SU-DHL-6 (cell line): ENCODE measurements around the gene VEZT.

Experiments
- H2AFZ ChIP-seq: fragments of 200-600 bp; sonication (generic); 2 replicates; pipeline ENCODE4 v1.6.1; 2014; ENCODE audit warnings: low read depth, mild to moderate bottlenecking, moderate library complexity, mixed read lengths, antibody characterized with exemption, low read length; ENCODE audit not compliant: severe bottlenecking
- H3F3A ChIP-seq: fragments of 200-600 bp; shearing (Covaris generic); 2 replicates; pipeline ENCODE4 v1.6.0; 2016; ENCODE audit warnings: antibody characterized with exemption, mild to moderate bottlenecking; ENCODE audit not compliant: insufficient read depth
- H3K27ac ChIP-seq: fragments of 200-600 bp; sonication (generic); 2 replicates; pipeline ENCODE4 v1.5.1; 2016; ENCODE audit warnings: low read depth, mild to moderate bottlenecking, low read length, moderate library complexity, mixed read lengths
- H3K27me3 ChIP-seq: fragments of 200-600 bp; sonication (generic), shearing (Covaris generic); 2 replicates; pipeline ENCODE4 v1.6.0; 2014; ENCODE audit warnings: mild to moderate bottlenecking, low read length
- H3K36me3 ChIP-seq: fragments of 200-600 bp; sonication (generic); 2 replicates; pipeline ENCODE4 v1.6.1; 2014; ENCODE audit warnings: mild to moderate bottlenecking, low read length, mixed read lengths
- H3K4me2 ChIP-seq: fragments of 300-600, 200-600 bp; shearing (Covaris generic), sonication (generic); 2 replicates; pipeline ENCODE4 v1.6.0; 2014; ENCODE audit warnings: low read length, low read depth, mild to moderate bottlenecking; ENCODE audit not compliant: poor library complexity, severe bottlenecking
- H3K4me3 ChIP-seq: fragments of 200-600 bp; sonication (generic); 2 replicates; pipeline ENCODE4 v1.5.1; 2014; ENCODE audit warnings: antibody characterized with exemption, low read length, mild to moderate bottlenecking, mixed read lengths; ENCODE audit not compliant: insufficient read depth, poor library complexity, severe bottlenecking
- H3K79me2 ChIP-seq: fragments of 200-600 bp; sonication (generic); 2 replicates; pipeline ENCODE4 v1.6.1; 2014; ENCODE audit warnings: mild to moderate bottlenecking, low read length, moderate library complexity; ENCODE audit not compliant: insufficient read depth
- H3K9ac ChIP-seq: fragments of 200-600 bp; sonication (generic); 2 replicates; pipeline ENCODE4 v1.7.0; 2014; ENCODE audit warnings: mild to moderate bottlenecking, low read length
- H3K9me2 ChIP-seq: fragments of 200-600 bp; sonication (generic); replicated peaks from 2 replicates; pipeline ENCODE4 v1.6.1; 2014; ENCODE audit warnings: low read length; ENCODE audit not compliant: insufficient read depth
- H3K9me3 ChIP-seq: fragments of 200-600 bp; sonication (generic); 2 replicates; pipeline ENCODE4 v1.6.1; 2014; ENCODE audit warnings: low read length, mixed read lengths; ENCODE audit not compliant: insufficient read depth
- H4K20me1 ChIP-seq: fragments of 200-600 bp; sonication (generic); 2 replicates; pipeline ENCODE4 v1.6.1; 2014; ENCODE audit warnings: low read depth, mild to moderate bottlenecking, antibody characterized with exemption, low read length, moderate library complexity, mixed read lengths
- CTCF ChIP-seq: fragments of 200-600 bp; sonication (generic); IDR thresholded peaks from one replicate; pipeline ENCODE4 v1.5.1; 2017; ENCODE audit warnings: antibody characterized with exemption, mild to moderate bottlenecking, low read length, moderate library complexity; ENCODE audit not compliant: insufficient read depth, poor library complexity, severe bottlenecking
- EZH2phosphoT487 ChIP-seq: fragments of 200-600 bp; sonication (generic), shearing (Covaris generic); conservative IDR thresholded peaks from 2 replicates; pipeline ENCODE4 v1.6.1; 2018; ENCODE audit warnings: mild to moderate bottlenecking, antibody characterized with exemption, low read length, moderate library complexity, mixed read lengths

Gene VEZT

GRCh38 chr12:95215949-95216348 is 1.7 kb upstream of the VEZT start:
- Histone ChIP-seq H3K4me2 (peak overlapping the region; percentile 92), H3K27ac (no peak overlapping the region), H3K27me3 (no peaks in the 10 kb centered on the region), H3K36me3 (no peaks in the 10 kb centered on the region), H2AFZ (no peak overlapping the region), H3K9ac (peak overlapping the region; percentile 60; the same call in 1 of the 2 replicates), H3K9me2 (no peaks in the 10 kb centered on the region), H3F3A (peaks cover 18% of the 10 kb centered on the region), H4K20me1 (no peaks in the 10 kb centered on the region), H3K9me3 (no peaks in the 10 kb centered on the region), H3K4me3 (no peak overlapping the region), H3K79me2 (peaks cover 35% of the 10 kb centered on the region)
- no peak for TF ChIP-seq CTCF
- no peak for TF ChIP-seq EZH2phosphoT487

GRCh38 chr12:95216711-95217376 is 763 bp upstream of the VEZT start:
- peak overlapping the region; percentile 92 for H3K4me2 ChIP-seq
- no peak for TF ChIP-seq CTCF
- no peak for TF ChIP-seq EZH2phosphoT487
- H3K9me2 ChIP-seq, result no peaks in the 10 kb centered on the region
- no peaks in the 10 kb centered on the region for H3K36me3 ChIP-seq
- no peaks in the 10 kb centered on the region for H3K27me3 ChIP-seq
- peaks cover 18% of the 10 kb centered on the region for H3F3A ChIP-seq
- peak overlapping the region; percentile 60 for H3K9ac ChIP-seq
- H3K9me3 ChIP-seq, result no peaks in the 10 kb centered on the region
- peak overlapping the region; percentile 23; the same call in 1 of the 2 replicates for H3K27ac ChIP-seq
- no peaks in the 10 kb centered on the region for H4K20me1 ChIP-seq
- H2AFZ ChIP-seq, result peak overlapping the region; percentile 95
- peaks cover 44% of the 10 kb centered on the region for H3K79me2 ChIP-seq
- H3K4me3 ChIP-seq, result peak overlapping the region; percentile 60

GRCh38 chr12:95218150-95219133 is 835 bp downstream of the VEZT start:
- peaks cover 60% of the 10 kb centered on the region for H3K79me2 ChIP-seq
- peak overlapping the region; percentile 82 for H3K27ac ChIP-seq
- H3K9me2 ChIP-seq, result no peaks in the 10 kb centered on the region
- H3K27me3 ChIP-seq, result no peaks in the 10 kb centered on the region
- H3F3A ChIP-seq, result peaks cover 18% of the 10 kb centered on the region
- H3K4me2 ChIP-seq, result peak overlapping the region; percentile 79
- H3K4me3 ChIP-seq, result peak overlapping the region; percentile 86
- no peaks in the 10 kb centered on the region for H3K36me3 ChIP-seq
- TF ChIP-seq EZH2phosphoT487 (no peak), CTCF (no peak)
- no peaks in the 10 kb centered on the region for H4K20me1 ChIP-seq
- H2AFZ ChIP-seq, result peak overlapping the region; percentile 87
- H3K9me3 ChIP-seq, result no peaks in the 10 kb centered on the region
- H3K9ac ChIP-seq, result peak overlapping the region; percentile 79
